Measurements from ENCODE around the gene CACNA1C. TPM values are rescaled to one million over a fixed set of nuclear protein-coding genes. Genes with fewer than 3 reads are reported as not detected.

Gene CACNA1C
- polyA plus RNA-seq, 1 of the 3 experiments (the other 2 are of a cell fraction), result 1.5 TPM

DNA sequence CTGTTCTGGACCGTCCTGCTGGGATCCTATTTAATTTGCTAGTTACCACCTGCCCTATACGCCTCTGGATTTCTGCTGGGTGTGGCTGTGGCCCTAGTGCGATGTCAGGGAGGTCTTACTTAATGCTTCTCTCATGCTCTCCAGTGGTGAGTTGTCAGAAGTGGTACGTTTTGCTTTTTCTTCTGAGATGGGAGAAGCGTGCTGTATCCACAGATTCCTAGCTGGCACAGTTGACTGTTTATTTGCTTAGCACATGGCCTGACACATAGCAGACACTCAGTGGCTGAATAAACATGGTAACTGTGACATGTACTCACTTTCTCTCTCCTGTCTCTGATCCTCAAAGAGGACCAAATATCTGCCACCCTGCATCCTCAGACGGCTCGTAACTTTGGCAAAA is 107.3 kb downstream of the CACNA1C start (continued):
- no peak for TF ChIP-seq CTCF (IDR thresholded peaks at IDR 0.05)
- no peak for TF ChIP-seq RAD21 (IDR thresholded peaks at IDR 0.05; ENCODE audit: low read length)
- TF ChIP-seq MAX (IDR thresholded peaks at IDR 0.05; ENCODE audit: low read depth), result no peak
- TF ChIP-seq CHD2 (IDR thresholded peaks at IDR 0.05; ENCODE audit: low read length, partially characterized antibody), result no peak
- TF ChIP-seq ZBTB33 (IDR thresholded peaks at IDR 0.05; ENCODE audit: borderline replicate concordance, low read depth), result no peak
- no peak for TF ChIP-seq RXRA (IDR thresholded peaks at IDR 0.05; ENCODE audit: borderline replicate concordance, low read depth)

GRCh38 chr12:2161473-2161872 is 108.7 kb downstream of the CACNA1C start:
- ChIA-PET POLR2A (no interaction called here), CTCF (interaction anchor here (1.8 kb wide), 1 partner anchor 11 kb away, joined by 5 read pairs; no protein-coding TSS in a partner anchor)
- Histone ChIP-seq H3K9ac (no peak overlapping the region), H4K20me1 (ENCODE audit: insufficient read depth) (no peaks in the 10 kb centered on the region), H3K27ac (ENCODE audit: low read depth in 2 of 2, low read length in 1 of 2) (no peak overlapping the region), H3K9me2 (no peaks in the 10 kb centered on the region), H3K4me3 (ENCODE audit: low read depth in 2 of 2, low read length in 1 of 2) (no peak overlapping the region), H3F3A (replicated peaks; ENCODE audit: insufficient read depth) (no peaks in the 10 kb centered on the region), H2AFZ (ENCODE audit: low read depth) (no peak overlapping the region), H3K27me3 (ENCODE audit: insufficient read depth) (no peaks in the 10 kb centered on the region), H3K4me2 (no peak overlapping the region), H3K36me3 (replicated peaks in 1 of 2; ENCODE audit: control insufficient read depth in 1 of 2, insufficient read depth in 2 of 2, low read length in 1 of 2) (no peaks in the 10 kb centered on the region), H3K9me3 (no peaks in the 10 kb centered on the region), H3K79me2 (ENCODE audit: insufficient read depth) (no peaks in the 10 kb centered on the region), H3K4me1 (ENCODE audit: control insufficient read depth in 1 of 2, insufficient read depth in 2 of 2, low read depth in 1 of 2, low read length in 1 of 2) (peaks cover 0 to 4% of the 10 kb centered on the region in 2 experiments; a peak in 1 of 4 replicates)
- DNase-seq, result no peak
- no peak for TF ChIP-seq EZH2phosphoT487 (IDR thresholded peaks at IDR 0.05; ENCODE audit: borderline replicate concordance, low read depth)
- TF ChIP-seq TEAD4 (IDR thresholded peaks at IDR 0.05; ENCODE audit: borderline replicate concordance, insufficient read depth), result no peak
- no peak for TF ChIP-seq FOXM1 (IDR thresholded peaks at IDR 0.05; ENCODE audit: low read depth)
- TF ChIP-seq, protein P1, sequence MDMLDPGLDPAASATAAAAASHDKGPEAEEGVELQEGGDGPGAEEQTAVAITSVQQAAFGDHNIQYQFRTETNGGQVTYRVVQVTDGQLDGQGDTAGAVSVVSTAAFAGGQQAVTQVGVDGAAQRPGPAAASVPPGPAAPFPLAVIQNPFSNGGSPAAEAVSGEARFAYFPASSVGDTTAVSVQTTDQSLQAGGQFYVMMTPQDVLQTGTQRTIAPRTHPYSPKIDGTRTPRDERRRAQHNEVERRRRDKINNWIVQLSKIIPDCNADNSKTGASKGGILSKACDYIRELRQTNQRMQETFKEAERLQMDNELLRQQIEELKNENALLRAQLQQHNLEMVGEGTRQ (IDR thresholded peaks at IDR 0.05; ENCODE audit: borderline replicate concordance, low read depth, low read length), result no peak
- TF ChIP-seq SIN3A (IDR thresholded peaks at IDR 0.05; ENCODE audit: borderline replicate concordance, low read depth, low read length), result no peak
- TF ChIP-seq RFX5 (IDR thresholded peaks at IDR 0.05; ENCODE audit: low read length), result no peak
- TF ChIP-seq ELF1 (IDR thresholded peaks at IDR 0.05), result no peak
- TF ChIP-seq POLR2AphosphoS5 (IDR thresholded peaks at IDR 0.05; ENCODE audit: low read depth, low read length), result no peak
- TF ChIP-seq MEF2A (IDR thresholded peaks at IDR 0.05; ENCODE audit: borderline replicate concordance, low read depth), result no peak
- no peak for TF ChIP-seq CHD2 (IDR thresholded peaks at IDR 0.05; ENCODE audit: low read length, partially characterized antibody)
- no peak for TF ChIP-seq FOXJ3 (CRISPR knock-in tag; IDR thresholded peaks at IDR 0.05)
- TF ChIP-seq JUND (IDR thresholded peaks at IDR 0.05), result no peak
- TF ChIP-seq GABPA (IDR thresholded peaks at IDR 0.05; ENCODE audit: low read depth), result no peak
- TF ChIP-seq RAD21 (IDR thresholded peaks at IDR 0.05; ENCODE audit: low read length), result no peak
- TF ChIP-seq SMC3 (IDR thresholded peaks at IDR 0.05; ENCODE audit: low read depth, low read length), result no peak
- no peak for TF ChIP-seq MXI1 (IDR thresholded peaks at IDR 0.05; ENCODE audit: low read depth, low read length)
- no peak for TF ChIP-seq RXRA (IDR thresholded peaks at IDR 0.05; ENCODE audit: borderline replicate concordance, low read depth)
- no peak for TF ChIP-seq IRF3 (IDR thresholded peaks at IDR 0.05; ENCODE audit: low read depth, low read length)
- TF ChIP-seq MAX (IDR thresholded peaks at IDR 0.05; ENCODE audit: low read depth), result no peak
- 68% methylated on average over 10 of the region's 10 CpGs for WGBS (ENCODE audit: low lambda C conversion rate)
